ENCODE results near the gene FIGNL1.

FIGNL1 gene

GRCh38 chr7:50431316-50431715 is 18.8 kb downstream of the FIGNL1 start:
- H3K36me3 ChIP-seq (ENCODE audit: insufficient read depth, low read length), result no peaks in the 10 kb centered on the region
- no peak overlapping the region for H3K9ac ChIP-seq (ENCODE audit: low read depth, low read length)
- H3K9me3 ChIP-seq (ENCODE audit: control insufficient read depth, insufficient read depth, low read length), result no peaks in the 10 kb centered on the region
- peaks cover 4% of the 10 kb centered on the region for H3K4me1 ChIP-seq (ENCODE audit: insufficient read depth, low read length)

- no peaks in the 10 kb centered on the region for H3K36me3 ChIP-seq (ENCODE audit: insufficient read depth, low read length)
- H3K9me3 ChIP-seq (ENCODE audit: control insufficient read depth, insufficient read depth, low read length), result no peaks in the 10 kb centered on the region
- H3K4me1 ChIP-seq (ENCODE audit: insufficient read depth, low read length), result no peaks in the 10 kb centered on the region; the same call in 1 of the 2 replicates
- no peak overlapping the region for H3K9ac ChIP-seq (ENCODE audit: low read depth, low read length)
Measured at GRCh38 chr7:50428911-50429310, 21.2 kb downstream of the FIGNL1 start.

- Histone ChIP-seq H3K9me3 (ENCODE audit: control insufficient read depth, insufficient read depth, low read length) (no peaks in the 10 kb centered on the region), H3K36me3 (ENCODE audit: insufficient read depth, low read length) (no peaks in the 10 kb centered on the region), H3K4me1 (ENCODE audit: insufficient read depth, low read length) (no peaks in the 10 kb centered on the region; the same call in 1 of the 2 replicates), H3K9ac (ENCODE audit: low read depth, low read length) (no peak overlapping the region)
Measured at GRCh38 chr7:50427518-50427917, 22.6 kb downstream of the FIGNL1 start.

GRCh38 chr7:50426280-50427045 is 23.7 kb downstream of the FIGNL1 start:
- Histone ChIP-seq H3K36me3 (ENCODE audit: insufficient read depth, low read length) (no peaks in the 10 kb centered on the region), H3K4me1 (ENCODE audit: insufficient read depth, low read length) (0 out of 2 replicates have a peak, but pooled peaks cover under 1% of the 10 kb centered on the region), H3K9me3 (ENCODE audit: control insufficient read depth, insufficient read depth, low read length) (no peaks in the 10 kb centered on the region), H3K9ac (ENCODE audit: low read depth, low read length) (no peak overlapping the region)

- Histone ChIP-seq H3K9me3 (ENCODE audit: control insufficient read depth, insufficient read depth, low read length) (no peaks in the 10 kb centered on the region), H3K9ac (ENCODE audit: low read depth, low read length) (no peak overlapping the region), H3K36me3 (ENCODE audit: insufficient read depth, low read length) (no peaks in the 10 kb centered on the region), H3K4me1 (ENCODE audit: insufficient read depth, low read length) (peaks cover 5% of the 10 kb centered on the region; the same call in 1 of the 2 replicates)
Measured at GRCh38 chr7:50425318-50425717, 24.8 kb downstream of the FIGNL1 start.

- Histone ChIP-seq H3K9ac (ENCODE audit: low read depth, low read length) (no peak overlapping the region), H3K9me3 (ENCODE audit: control insufficient read depth, insufficient read depth, low read length) (no peaks in the 10 kb centered on the region), H3K36me3 (ENCODE audit: insufficient read depth, low read length) (no peaks in the 10 kb centered on the region), H3K4me1 (ENCODE audit: insufficient read depth, low read length) (peaks cover 8% of the 10 kb centered on the region; the same call in 1 of the 2 replicates)
Measured at GRCh38 chr7:50423860-50424259, 26.3 kb downstream of the FIGNL1 start.

GRCh38 chr7:50422858-50423257 is 27.3 kb downstream of the FIGNL1 start:
- H3K36me3 ChIP-seq (ENCODE audit: insufficient read depth, low read length), result no peaks in the 10 kb centered on the region
- no peaks in the 10 kb centered on the region for H3K9me3 ChIP-seq (ENCODE audit: control insufficient read depth, insufficient read depth, low read length)
- no peak overlapping the region for H3K9ac ChIP-seq (ENCODE audit: low read depth, low read length)
- peaks cover 15% of the 10 kb centered on the region for H3K4me1 ChIP-seq (ENCODE audit: insufficient read depth, low read length)

- Histone ChIP-seq H3K4me1 (ENCODE audit: insufficient read depth, low read length) (peaks cover 25% of the 10 kb centered on the region), H3K9ac (ENCODE audit: low read depth, low read length) (no peak overlapping the region), H3K36me3 (ENCODE audit: insufficient read depth, low read length) (no peaks in the 10 kb centered on the region), H3K9me3 (ENCODE audit: control insufficient read depth, insufficient read depth, low read length) (no peaks in the 10 kb centered on the region)
Measured at GRCh38 chr7:50421043-50421442, 29.1 kb downstream of the FIGNL1 start.

GRCh38 chr7:50418526-50419290 is 31.4 kb downstream of the FIGNL1 start:
- no peak overlapping the region for H3K9ac ChIP-seq (ENCODE audit: low read depth, low read length)
- peaks cover 25% of the 10 kb centered on the region for H3K4me1 ChIP-seq (ENCODE audit: insufficient read depth, low read length)
- H3K36me3 ChIP-seq (ENCODE audit: insufficient read depth, low read length), result no peaks in the 10 kb centered on the region
- no peaks in the 10 kb centered on the region for H3K9me3 ChIP-seq (ENCODE audit: control insufficient read depth, insufficient read depth, low read length)

- H3K9me3 ChIP-seq (ENCODE audit: control insufficient read depth, insufficient read depth, low read length), result no peaks in the 10 kb centered on the region
- H3K36me3 ChIP-seq (ENCODE audit: insufficient read depth, low read length), result no peaks in the 10 kb centered on the region
- no peak overlapping the region for H3K9ac ChIP-seq (ENCODE audit: low read depth, low read length)
- H3K4me1 ChIP-seq (ENCODE audit: insufficient read depth, low read length), result peaks cover 25% of the 10 kb centered on the region
Measured at GRCh38 chr7:50418086-50418515, 32.0 kb downstream of the FIGNL1 start.

GRCh38 chr7:50416527-50417182 is 33.5 kb downstream of the FIGNL1 start:
- Histone ChIP-seq H3K9me3 (ENCODE audit: control insufficient read depth, insufficient read depth, low read length) (no peaks in the 10 kb centered on the region), H3K9ac (ENCODE audit: low read depth, low read length) (no peak overlapping the region), H3K36me3 (ENCODE audit: insufficient read depth, low read length) (no peaks in the 10 kb centered on the region), H3K4me1 (ENCODE audit: insufficient read depth, low read length) (peaks cover 25% of the 10 kb centered on the region)

GRCh38 chr7:50415844-50416364 is 34.2 kb downstream of the FIGNL1 start:
- no peaks in the 10 kb centered on the region for H3K36me3 ChIP-seq (ENCODE audit: insufficient read depth, low read length)
- no peak overlapping the region for H3K9ac ChIP-seq (ENCODE audit: low read depth, low read length)
- H3K4me1 ChIP-seq (ENCODE audit: insufficient read depth, low read length), result peaks cover 21% of the 10 kb centered on the region
- H3K9me3 ChIP-seq (ENCODE audit: control insufficient read depth, insufficient read depth, low read length), result no peaks in the 10 kb centered on the region

GRCh38 chr7:50413561-50413960 is 36.6 kb downstream of the FIGNL1 start:
- H3K4me1 ChIP-seq (ENCODE audit: insufficient read depth, low read length), result peaks cover 14% of the 10 kb centered on the region

GRCh38 chr7:50412973-50413372 is 37.2 kb downstream of the FIGNL1 start:
- Histone ChIP-seq H3K36me3 (ENCODE audit: insufficient read depth, low read length) (no peaks in the 10 kb centered on the region), H3K9ac (ENCODE audit: low read depth, low read length) (no peak overlapping the region), H3K4me1 (ENCODE audit: insufficient read depth, low read length) (peaks cover 10% of the 10 kb centered on the region; the same call in 1 of the 2 replicates), H3K9me3 (ENCODE audit: control insufficient read depth, insufficient read depth, low read length) (no peaks in the 10 kb centered on the region)

More at GRCh38 chr7:50413561-50413960, 36.6 kb downstream of the FIGNL1 start:
- no peak overlapping the region for H3K9ac ChIP-seq (ENCODE audit: low read depth, low read length)
- H3K36me3 ChIP-seq (ENCODE audit: insufficient read depth, low read length), result no peaks in the 10 kb centered on the region
- no peaks in the 10 kb centered on the region for H3K9me3 ChIP-seq (ENCODE audit: control insufficient read depth, insufficient read depth, low read length)
